GM12878 (cell line): ENCODE results near the gene SPINK13. TPM values are rescaled to one million over a fixed set of nuclear protein-coding genes. Genes with fewer than 3 reads are reported as not detected.

Experiments used
- ATAC-seq: fragments of 200-7000 bp; cut with Tn5 transposase; 3 replicates; pipeline ENCODE4 v1.9.1; 2020; ENCODE audit warnings: mild to moderate bottlenecking, moderate library complexity
- BruUV-seq: library from RNA; stranded (reverse); fragments of 400-500 nt; replicated peaks from 2 replicates; lab custom pipeline; 2021; lab: Mats Ljungman, UMichigan
- CTCF ChIA-PET: fragments of 300-600 bp; sonication (Branson Sonifier 250); formaldehyde crosslinking; extraction: SDS; loops from one replicate; lab custom pipeline; 2021; ENCODE audit warnings: inconsistent platforms; lab: Yijun Ruan, JAX
- POLR2A ChIA-PET: fragments of 350-600 bp; formaldehyde crosslinking; extraction: SDS; loops from one replicate; lab custom pipeline; 2021; ENCODE audit warnings: inconsistent platforms; lab: Charles Lee
- RAD21 ChIA-PET: fragments of 300-600 bp; sonication (Branson Sonifier 250); formaldehyde crosslinking; loops from one replicate; lab custom pipeline; 2023; ENCODE audit warnings: antibody characterized with exemption; ENCODE audit not compliant: unreplicated experiment; lab: Charles Lee
- SMC1A ChIA-PET: fragments of 300-600 bp; sonication (Branson Sonifier 250); formaldehyde crosslinking; loops from one replicate; lab custom pipeline; 2023; ENCODE audit not compliant: unreplicated experiment, uncharacterized antibody; lab: Charles Lee
- DNase-seq: peaks from one replicate; pipeline ENCODE4 v3.0.0-alpha.2; 2011; ENCODE audit warnings: low read depth, low spot score
- FAIRE-seq: peaks from 3 replicates; lab custom pipeline; 2011; peaks lifted over from hg19 to GRCh38; lab: Jason Lieb, UNC
- H2AFZ ChIP-seq: 2 replicates; pipeline ENCODE4 v1.6.0; 2011; ENCODE audit warnings: low read depth, low read length, control low read depth; ENCODE audit not compliant: control insufficient read depth
- H3K27ac ChIP-seq: 2 replicates; pipeline ENCODE4 v1.5.1; 2011; ENCODE audit warnings: control low read depth; ENCODE audit not compliant: control insufficient read depth, insufficient read depth
- H3K27me3 ChIP-seq, 2 experiments: replicated peaks in 1 of 2; 2 replicates each; pipeline versions ENCODE4 v1.6.0 to v1.6.1; 2011; ENCODE audit warnings: low read length in 1 of 2; ENCODE audit not compliant: control insufficient read depth in 2 of 2, insufficient read depth in 2 of 2
- H3K36me3 ChIP-seq, 2 experiments: 2 replicates each; pipeline ENCODE4 v1.5.1; 2011; ENCODE audit warnings: low read length in 1 of 2; ENCODE audit not compliant: control insufficient read depth in 2 of 2, insufficient read depth in 2 of 2
- H3K4me1 ChIP-seq: 2 replicates; pipeline ENCODE4 v1.6.1; 2011; ENCODE audit warnings: mild to moderate bottlenecking, low read length, moderate library complexity, mixed read lengths; ENCODE audit not compliant: control insufficient read depth, insufficient read depth
- H3K4me2 ChIP-seq: 2 replicates; pipeline ENCODE4 v1.6.0; 2011; ENCODE audit warnings: control low read depth; ENCODE audit not compliant: control insufficient read depth, insufficient read depth
- H3K4me3 ChIP-seq: fragments of 200-600 bp; sonication (generic); 2 replicates; pipeline ENCODE4 v1.5.1; 2016
- H3K79me2 ChIP-seq: 2 replicates; pipeline ENCODE4 v1.6.0; 2011; ENCODE audit warnings: low read length; ENCODE audit not compliant: control insufficient read depth, insufficient read depth
- H3K9ac ChIP-seq: 2 replicates; pipeline ENCODE4 v1.8.0; 2011; ENCODE audit warnings: low read length, control low read depth, mixed read lengths; ENCODE audit not compliant: control insufficient read depth, insufficient read depth
- H3K9me3 ChIP-seq: replicated peaks from 3 replicates; pipeline ENCODE4 v1.5.1; 2011; ENCODE audit warnings: mild to moderate bottlenecking, low read length; ENCODE audit not compliant: control insufficient read depth, insufficient read depth
- H4K20me1 ChIP-seq: 2 replicates; pipeline ENCODE4 v1.6.0; 2011; ENCODE audit not compliant: control insufficient read depth, insufficient read depth
- BMI1 ChIP-seq: fragments of 450-650 bp; IDR thresholded peaks from 2 replicates; pipeline ENCODE4 v1.6.1; 2016; ENCODE audit warnings: mild to moderate bottlenecking, moderate library complexity, borderline replicate concordance
- CEBPB ChIP-seq, 2 experiments: fragments of 150-350 bp in 1 of 2; IDR thresholded peaks; 2 replicates each; pipeline ENCODE4 v1.6.1; 2012 to 2014; ENCODE audit warnings: low read depth in 2 of 2, low read length in 2 of 2, borderline replicate concordance in 1 of 2, inconsistent platforms in 1 of 2
- CHD2 ChIP-seq: IDR thresholded peaks from 2 replicates; pipeline ENCODE4 v1.6.1; 2011; ENCODE audit warnings: low read depth, low read length, improper control_type of control experiment, borderline replicate concordance
- CHD4 ChIP-seq: fragments of 200-600 bp; sonication (generic); IDR thresholded peaks from 2 replicates; pipeline ENCODE4 v1.6.1; 2016; ENCODE audit warnings: mild to moderate bottlenecking
- CREB1 ChIP-seq: IDR thresholded peaks from 2 replicates; pipeline ENCODE4 v1.6.1; 2012; ENCODE audit warnings: low read depth, mild to moderate bottlenecking, inconsistent platforms
- HDGF ChIP-seq: fragments of 450-650 bp; IDR thresholded peaks from 2 replicates; pipeline ENCODE4 v1.6.1; 2016; ENCODE audit warnings: antibody characterized with exemption
- IRF5 ChIP-seq: fragments of 450-650 bp; IDR thresholded peaks from 2 replicates; pipeline ENCODE4 v1.6.1; 2017; ENCODE audit warnings: borderline replicate concordance
- JUND ChIP-seq: IDR thresholded peaks from 2 replicates; pipeline ENCODE4 v1.6.1; 2012; ENCODE audit warnings: low read depth, mild to moderate bottlenecking, low read length, improper control_type of control experiment, moderate library complexity
- NFXL1 ChIP-seq: fragments of 450-650 bp; IDR thresholded peaks from 2 replicates; pipeline ENCODE4 v1.6.1; 2017; ENCODE audit warnings: antibody characterized with exemption, mild to moderate bottlenecking, borderline replicate concordance
- NFYA ChIP-seq: IDR thresholded peaks from 2 replicates; pipeline ENCODE4 v1.6.1; 2011; ENCODE audit warnings: low read depth, mild to moderate bottlenecking, low read length, improper control_type of control experiment, borderline replicate concordance
- NFYB ChIP-seq: IDR thresholded peaks from 2 replicates; pipeline ENCODE4 v1.6.1; 2011; ENCODE audit warnings: low read depth, mild to moderate bottlenecking, low read length, improper control_type of control experiment, moderate library complexity; ENCODE audit not compliant: insufficient read depth
- NR2C1 ChIP-seq: fragments of 450-650 bp; IDR thresholded peaks from 2 replicates; pipeline ENCODE4 v1.6.1; 2017; ENCODE audit warnings: antibody characterized with exemption, mild to moderate bottlenecking, moderate library complexity
- PKNOX1 ChIP-seq: fragments of 450-650 bp; IDR thresholded peaks from 2 replicates; pipeline ENCODE4 v1.6.1; 2016; ENCODE audit warnings: mild to moderate bottlenecking
- RELA ChIP-seq: fragments of 450-650 bp; IDR thresholded peaks from 2 replicates; pipeline ENCODE4 v1.8.0; 2014; ENCODE audit warnings: borderline replicate concordance; ENCODE audit not compliant: partially characterized antibody
- WRNIP1 ChIP-seq: IDR thresholded peaks from 2 replicates; pipeline ENCODE4 v1.6.1; 2011; ENCODE audit warnings: low read depth, low read length, improper control_type of control experiment, borderline replicate concordance
- ZNF207 ChIP-seq: fragments of 450-650 bp; IDR thresholded peaks from 2 replicates; pipeline ENCODE4 v1.6.1; 2014; ENCODE audit warnings: antibody characterized with exemption, mild to moderate bottlenecking, borderline replicate concordance
- WGBS: methylation state at CpG from one replicate; pipeline ENCODE4 v1.1.6; 2016; ENCODE audit warnings: low lambda C conversion rate; ENCODE audit not compliant: insufficient replicate concordance, insufficient coverage; ENCODE audit errors: missing lambda C conversion rate; 5-methylcytosine and 5-hydroxymethylcytosine counted together
- in situ Hi-C: fragments of 300-500 bp; cut with MboI; formaldehyde crosslinking; loops from 9 replicates; pipeline ENCODE4 v1.14.3; 2018; ENCODE audit warnings: mixed read lengths
- intact Hi-C: fragments of 100-400 bp; cut with micrococcal nuclease; formaldehyde crosslinking; loops from one replicate; pipeline ENCODE4 v1.14.2; 2022; ENCODE audit not compliant: unreplicated experiment
- polyA plus RNA-seq, 11 experiments: library from polyadenylated mRNA; depleted of rRNA in 4 of 11; unstranded in 6 of 11; stranded (reverse) in 5 of 11; fragments of >200 nt; fragmentation: Nextera tagmentation in 4 of 11; fragmentation: Illumina TruSeq in 1 of 11; extraction: Ambion mirVana in 4 of 11; extraction: Trizol in 1 of 11; gene quantifications; 1 replicate in 1 of 11; 2 replicates in 10 of 11; pipeline versions ENCODE4 v1.2.1 to v1.2.3, GENCODE V29; 2011 to 2016; ENCODE audit warnings: inconsistent platforms in 2 of 11, missing spikeins in 2 of 11, low read depth in 1 of 11
- total RNA-seq, 4 experiments: library from RNA; depleted of rRNA in 3 of 4; stranded (reverse); fragments of >200 nt in 3 of 4; fragmentation: Illumina TruSeq in 1 of 4; extraction: Trizol in 1 of 4; gene quantifications; 2 replicates each; pipeline versions ENCODE4 v1.2.1 to v1.2.3, GENCODE V29; 2013 to 2021
- TF ChIP-seq, protein P1 (sequence below): IDR thresholded peaks from 2 replicates; pipeline ENCODE4 v1.6.1; 2011; ENCODE audit warnings: mild to moderate bottlenecking, low read depth, low read length, moderate library complexity; ENCODE audit not compliant: insufficient replicate concordance
- TF ChIP-seq, protein P2 (sequence below): fragments of 450-650 bp; IDR thresholded peaks from 2 replicates; pipeline ENCODE4 v1.6.1; 2016; ENCODE audit warnings: mild to moderate bottlenecking, moderate library complexity, borderline replicate concordance

SPINK13 gene
- total and polyA plus RNA-seq, 10 of the 15 experiments (the other 5 are each of a cell fraction or from before 2014, with no cell fraction given), result 0.15 to 0.16 TPM; not detected in 8

GRCh38 chr5:148314731-148315130 lies 46.1 kb downstream of the SPINK13 start:
- ChIA-PET SMC1A (no interaction called here), POLR2A (no interaction called here), RAD21 (no interaction called here), CTCF (interaction anchor here (1.2 kb wide), 2 partner anchors 22 to 416 kb away, joined by 3 read pairs; no protein-coding TSS in a partner anchor)
- H3K9ac ChIP-seq, result no peak overlapping the region
- H4K20me1 ChIP-seq, result no peaks in the 10 kb centered on the region
- H3K27ac ChIP-seq, result no peak overlapping the region
- in situ Hi-C loops, result no loop called here
- intact Hi-C loops, result no loop called here
- no peak overlapping the region for H2AFZ ChIP-seq
- no peaks in the 10 kb centered on the region for H3K9me3 ChIP-seq
- WGBS, result 20% methylated on average over 4 of the region's 4 CpGs
- DNase-seq, result no peak
- BruUV-seq, result no TSS peak
- no peaks in the 10 kb centered on the region for H3K36me3 ChIP-seq
- H3K4me2 ChIP-seq, result no peak overlapping the region
- H3K79me2 ChIP-seq, result no peaks in the 10 kb centered on the region
- FAIRE-seq, result no peak
- H3K4me1 ChIP-seq, result no peaks in the 10 kb centered on the region
- no peaks in the 10 kb centered on the region for H3K27me3 ChIP-seq
- ATAC-seq, result no peak
- no peak overlapping the region for H3K4me3 ChIP-seq
- no peak for TF ChIP-seq NR2C1
- TF ChIP-seq NFYA, result no peak
- TF ChIP-seq RELA, result no peak
- TF ChIP-seq PKNOX1, result no peak
- TF ChIP-seq HDGF, result no peak
- TF ChIP-seq CHD4, result no peak
- TF ChIP-seq CHD2, result no peak
- TF ChIP-seq, protein P1, sequence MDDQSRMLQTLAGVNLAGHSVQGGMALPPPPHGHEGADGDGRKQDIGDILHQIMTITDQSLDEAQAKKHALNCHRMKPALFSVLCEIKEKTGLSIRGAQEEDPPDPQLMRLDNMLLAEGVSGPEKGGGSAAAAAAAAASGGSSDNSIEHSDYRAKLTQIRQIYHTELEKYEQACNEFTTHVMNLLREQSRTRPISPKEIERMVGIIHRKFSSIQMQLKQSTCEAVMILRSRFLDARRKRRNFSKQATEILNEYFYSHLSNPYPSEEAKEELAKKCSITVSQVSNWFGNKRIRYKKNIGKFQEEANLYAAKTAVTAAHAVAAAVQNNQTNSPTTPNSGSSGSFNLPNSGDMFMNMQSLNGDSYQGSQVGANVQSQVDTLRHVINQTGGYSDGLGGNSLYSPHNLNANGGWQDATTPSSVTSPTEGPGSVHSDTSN, result no peak
- no peak for TF ChIP-seq CEBPB (IDR thresholded peaks at IDR 0.05; ENCODE audit: borderline replicate concordance in 1 of 2, low read depth in 2 of 2, low read length in 2 of 2)
- no peak for TF ChIP-seq CREB1
- TF ChIP-seq ZNF207, result no peak
- TF ChIP-seq, protein P2, sequence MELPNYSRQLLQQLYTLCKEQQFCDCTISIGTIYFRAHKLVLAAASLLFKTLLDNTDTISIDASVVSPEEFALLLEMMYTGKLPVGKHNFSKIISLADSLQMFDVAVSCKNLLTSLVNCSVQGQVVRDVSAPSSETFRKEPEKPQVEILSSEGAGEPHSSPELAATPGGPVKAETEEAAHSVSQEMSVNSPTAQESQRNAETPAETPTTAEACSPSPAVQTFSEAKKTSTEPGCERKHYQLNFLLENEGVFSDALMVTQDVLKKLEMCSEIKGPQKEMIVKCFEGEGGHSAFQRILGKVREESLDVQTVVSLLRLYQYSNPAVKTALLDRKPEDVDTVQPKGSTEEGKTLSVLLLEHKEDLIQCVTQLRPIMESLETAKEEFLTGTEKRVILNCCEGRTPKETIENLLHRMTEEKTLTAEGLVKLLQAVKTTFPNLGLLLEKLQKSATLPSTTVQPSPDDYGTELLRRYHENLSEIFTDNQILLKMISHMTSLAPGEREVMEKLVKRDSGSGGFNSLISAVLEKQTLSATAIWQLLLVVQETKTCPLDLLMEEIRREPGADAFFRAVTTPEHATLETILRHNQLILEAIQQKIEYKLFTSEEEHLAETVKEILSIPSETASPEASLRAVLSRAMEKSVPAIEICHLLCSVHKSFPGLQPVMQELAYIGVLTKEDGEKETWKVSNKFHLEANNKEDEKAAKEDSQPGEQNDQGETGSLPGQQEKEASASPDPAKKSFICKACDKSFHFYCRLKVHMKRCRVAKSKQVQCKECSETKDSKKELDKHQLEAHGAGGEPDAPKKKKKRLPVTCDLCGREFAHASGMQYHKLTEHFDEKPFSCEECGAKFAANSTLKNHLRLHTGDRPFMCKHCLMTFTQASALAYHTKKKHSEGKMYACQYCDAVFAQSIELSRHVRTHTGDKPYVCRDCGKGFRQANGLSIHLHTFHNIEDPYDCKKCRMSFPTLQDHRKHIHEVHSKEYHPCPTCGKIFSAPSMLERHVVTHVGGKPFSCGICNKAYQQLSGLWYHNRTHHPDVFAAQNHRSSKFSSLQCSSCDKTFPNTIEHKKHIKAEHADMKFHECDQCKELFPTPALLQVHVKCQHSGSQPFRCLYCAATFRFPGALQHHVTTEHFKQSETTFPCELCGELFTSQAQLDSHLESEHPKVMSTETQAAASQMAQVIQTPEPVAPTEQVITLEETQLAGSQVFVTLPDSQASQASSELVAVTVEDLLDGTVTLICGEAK, result no peak
- no peak for TF ChIP-seq NFXL1
- no peak for TF ChIP-seq JUND
- no peak for TF ChIP-seq IRF5
- TF ChIP-seq WRNIP1, result no peak
- TF ChIP-seq NFYB, result no peak
- no peak for TF ChIP-seq BMI1
